Measurements from ENCODE around the gene UBE2D3. TPM values are rescaled to one million over a fixed set of nuclear protein-coding genes. Genes with fewer than 3 reads are reported as not detected.

The UBE2D3 gene
- total RNA-seq, 4 donors from 2014 or later: 278 to 377 (median 304) TPM

- Histone ChIP-seq H3K36me3 (no peaks in the 10 kb centered on the region), H3K4me3 (peak overlapping the region; percentile 62 to 95 (median 90)), H3K27me3 (no peaks in the 10 kb centered on the region), H3K9me3 (no peaks in the 10 kb centered on the region), H3K4me1 (peaks cover 0 to 18% (median 11%) of the 10 kb centered on the region in 3 donors), H3K27ac (peak overlapping the region; percentile 65 to 93 (median 86))
- peak; percentile 11 for DNase-seq
- 3% methylated on average over 19 to 21 of the region's 25 CpGs for WGBS, 2 donors
- intact Hi-C loops (cut with DNase I): loop anchor here (5.0 kb wide), 1 partner anchor 67 kb away; the partner anchor contains the start of gene UBE2D3
- TF ChIP-seq POLR2A (IDR thresholded peaks at IDR 0.05): no peak
- TF ChIP-seq, protein P1, sequence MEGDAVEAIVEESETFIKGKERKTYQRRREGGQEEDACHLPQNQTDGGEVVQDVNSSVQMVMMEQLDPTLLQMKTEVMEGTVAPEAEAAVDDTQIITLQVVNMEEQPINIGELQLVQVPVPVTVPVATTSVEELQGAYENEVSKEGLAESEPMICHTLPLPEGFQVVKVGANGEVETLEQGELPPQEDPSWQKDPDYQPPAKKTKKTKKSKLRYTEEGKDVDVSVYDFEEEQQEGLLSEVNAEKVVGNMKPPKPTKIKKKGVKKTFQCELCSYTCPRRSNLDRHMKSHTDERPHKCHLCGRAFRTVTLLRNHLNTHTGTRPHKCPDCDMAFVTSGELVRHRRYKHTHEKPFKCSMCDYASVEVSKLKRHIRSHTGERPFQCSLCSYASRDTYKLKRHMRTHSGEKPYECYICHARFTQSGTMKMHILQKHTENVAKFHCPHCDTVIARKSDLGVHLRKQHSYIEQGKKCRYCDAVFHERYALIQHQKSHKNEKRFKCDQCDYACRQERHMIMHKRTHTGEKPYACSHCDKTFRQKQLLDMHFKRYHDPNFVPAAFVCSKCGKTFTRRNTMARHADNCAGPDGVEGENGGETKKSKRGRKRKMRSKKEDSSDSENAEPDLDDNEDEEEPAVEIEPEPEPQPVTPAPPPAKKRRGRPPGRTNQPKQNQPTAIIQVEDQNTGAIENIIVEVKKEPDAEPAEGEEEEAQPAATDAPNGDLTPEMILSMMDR (IDR thresholded peaks at IDR 0.05): no peak
Observed at GRCh38 chr4:102759831-102760644, 67.3 kb downstream of the UBE2D3 start.

GRCh38 chr4:102758241-102759160 is 68.8 kb downstream of the UBE2D3 start:
- WGBS, 2 donors: 84 to 88% methylated on average over 11 of the region's 11 CpGs
- intact Hi-C loops (cut with DNase I): no loop called here
- TF ChIP-seq POLR2A (IDR thresholded peaks at IDR 0.05): no peak
- H3K36me3 ChIP-seq: no peaks in the 10 kb centered on the region
- no peak overlapping the region for H3K4me3 ChIP-seq
- peaks cover 0 to 18% (median 11%) of the 10 kb centered on the region in 3 donors for H3K4me1 ChIP-seq
- no peak overlapping the region for H3K27ac ChIP-seq
- no peaks in the 10 kb centered on the region for H3K9me3 ChIP-seq
- H3K27me3 ChIP-seq: no peaks in the 10 kb centered on the region
- DNase-seq: no peak

DNA sequence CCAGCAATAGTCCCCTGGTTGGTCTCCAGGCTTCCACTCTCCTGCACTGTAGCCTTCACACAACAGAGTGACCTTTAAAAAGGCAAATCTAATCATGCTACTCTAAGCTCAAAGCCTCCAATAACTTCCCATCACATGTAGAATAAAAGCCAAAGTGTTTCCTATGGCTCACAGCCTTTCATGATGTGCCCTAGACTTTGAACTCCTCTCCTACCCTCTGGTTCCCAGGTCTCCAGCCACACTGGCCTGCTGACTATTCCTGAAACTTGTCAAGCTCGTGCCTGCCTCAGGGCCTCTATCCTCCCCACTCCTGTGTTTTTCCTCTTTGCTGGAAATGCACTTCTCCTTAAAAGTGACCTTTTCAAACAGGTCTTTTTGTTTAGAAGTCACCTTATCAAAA is 69.7 kb downstream of the UBE2D3 start:
- intact Hi-C loops (cut with DNase I): no loop called here
- Histone ChIP-seq H3K4me3 (no peak overlapping the region), H3K4me1 (peaks cover 0 to 18% (median 11%) of the 10 kb centered on the region in 3 donors), H3K9me3 (no peaks in the 10 kb centered on the region), H3K36me3 (no peaks in the 10 kb centered on the region), H3K27ac (no peak overlapping the region), H3K27me3 (no peaks in the 10 kb centered on the region)
- no peak for DNase-seq
- WGBS, 2 donors: 53 to 75% methylated on average over 1 of the region's 1 CpG
- no peak for TF ChIP-seq POLR2A (IDR thresholded peaks at IDR 0.05)
- TF ChIP-seq, protein P1 (IDR thresholded peaks at IDR 0.05): no peak

DNA sequence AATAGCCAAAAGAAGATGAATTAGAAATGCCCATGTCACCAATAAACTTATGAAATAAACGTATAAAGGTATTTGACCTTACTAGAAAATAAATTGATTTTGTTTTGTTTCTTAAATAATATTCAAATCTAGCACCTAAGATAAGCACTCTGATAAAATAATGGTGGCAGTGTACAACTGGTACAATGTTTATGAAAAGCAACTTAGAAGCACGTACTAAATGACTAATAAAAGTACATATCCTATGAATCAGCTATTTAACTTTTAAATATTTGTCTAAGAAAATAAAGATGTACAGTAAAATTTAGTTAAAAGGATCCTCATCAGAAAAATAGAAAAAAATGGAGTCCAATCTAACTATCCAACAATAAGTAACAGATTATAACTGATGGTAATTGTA is 73.3 kb downstream of the UBE2D3 start:
- DNase-seq: no peak
- intact Hi-C loops (cut with DNase I): no loop called here
- no peaks in the 10 kb centered on the region for H3K27me3 ChIP-seq
- no peak overlapping the region for H3K4me3 ChIP-seq
- 86 to 87% methylated on average over 2 of the region's 2 CpGs for WGBS, 2 donors
- H3K27ac ChIP-seq: no peak overlapping the region
- no peaks in the 10 kb centered on the region for H3K36me3 ChIP-seq
- TF ChIP-seq, protein P1 (IDR thresholded peaks at IDR 0.05): no peak
- TF ChIP-seq POLR2A (IDR thresholded peaks at IDR 0.05): no peak
- no peaks in the 10 kb centered on the region for H3K9me3 ChIP-seq
- H3K4me1 ChIP-seq: no peaks in the 10 kb centered on the region

GRCh38 chr4:102751941-102752340 is 75.4 kb downstream of the UBE2D3 start:
- no peak overlapping the region for H3K27ac ChIP-seq
- no peak overlapping the region for H3K4me3 ChIP-seq
- no peak for DNase-seq
- H3K27me3 ChIP-seq: no peaks in the 10 kb centered on the region
- H3K9me3 ChIP-seq: no peaks in the 10 kb centered on the region
- no peaks in the 10 kb centered on the region for H3K36me3 ChIP-seq
- WGBS, 2 donors: 81 to 87% methylated on average over 4 of the region's 4 CpGs
- no peak for TF ChIP-seq POLR2A (IDR thresholded peaks at IDR 0.05)
- TF ChIP-seq, protein P1 (IDR thresholded peaks at IDR 0.05): no peak
- intact Hi-C loops (cut with DNase I): no loop called here
- no peaks in the 10 kb centered on the region for H3K4me1 ChIP-seq

Small RNA genes within 50 kb of the gene (small RNA-seq; reads per million reads assigned to genes)
- gene RNU7-151P: 0 reads per million in 4 donors

Other genes starting within 250 kb of the UBE2D3 start
- 10 to 100 TPM; 10.4 to 21.7 (median 15.1) TPM for gene MANBA, start 66.6 kb downstream of the UBE2D3 start, total RNA-seq
- gene CISD2, start 41.4 kb upstream of the UBE2D3 start, total RNA-seq: 10 to 100 TPM in 2 of 4 donors, 1 to 10 TPM in 2; 5.6 to 22.4 (median 11.0) TPM
- under 1 TPM in 2 of 4 donors, not detected in 2; 0.49 to 0.76 TPM for gene SLC9B1, start 192.2 kb upstream of the UBE2D3 start, total RNA-seq
- 10 to 100 TPM in 2 of 4 donors, 1 to 10 TPM in 2; 5.0 to 12.6 (median 8.9) TPM for gene SLC9B2, start 249.2 kb upstream of the UBE2D3 start, total RNA-seq

Measured in esophagus squamous epithelium (tissue), 5 donors.